Measurements from ENCODE around the gene PCAT7.

- TF ChIP-seq CTCF (IDR thresholded peaks at IDR 0.05) (peak; percentile 5), EZH2phosphoT487 (IDR thresholded peaks at IDR 0.05) (no peak), EZH2 (IDR thresholded peaks at IDR 0.05) (no peak)
Observed at GRCh38 chr9:94553029-94553938, 1.6 kb upstream of the PCAT7 start.
